CD14-positive monocyte (primary cell): ENCODE data around the gene CTRB1. TPM values are rescaled to one million over a fixed set of nuclear protein-coding genes. Genes with fewer than 3 reads are reported as not detected.

Source experiments
- DNase-seq, 3 donors: peaks; one replicate each; pipeline ENCODE4 v3.0.0-alpha.2; 2011 to 2022
- H2AFZ ChIP-seq: 2 replicates; pipeline ENCODE4 v1.6.0; 2012; ENCODE audit warnings: mild to moderate bottlenecking, low read depth, low read length, inconsistent platforms; ENCODE audit not compliant: insufficient read depth, poor library complexity, severe bottlenecking
- H3K27ac ChIP-seq, 2 donors: 1 replicate in 1 of 2; 2 replicates in 1 of 2; pipeline ENCODE4 v1.5.1; 2012 to 2013; ENCODE audit warnings: low read length in 2 of 2, control low read depth in 1 of 2, inconsistent platforms in 1 of 2, low read depth in 1 of 2, mild to moderate bottlenecking in 1 of 2
- H3K27me3 ChIP-seq, 2 donors: one replicate each; pipeline versions ENCODE4 v1.6.0 to v1.6.1; 2011 to 2013; ENCODE audit warnings: low read length in 2 of 2; ENCODE audit not compliant: control insufficient read depth in 2 of 2, insufficient read depth in 2 of 2
- H3K36me3 ChIP-seq, 2 donors: replicated peaks in 1 of 2; 1 replicate in 1 of 2; 2 replicates in 1 of 2; pipeline versions ENCODE4 v1.5.1 to v1.6.1; 2012 to 2013; ENCODE audit warnings: low read length in 2 of 2, control low read depth in 1 of 2, inconsistent platforms in 1 of 2, mild to moderate bottlenecking in 1 of 2; ENCODE audit not compliant: insufficient read depth in 2 of 2, control insufficient read depth in 1 of 2
- H3K4me1 ChIP-seq, 2 donors: 1 replicate in 1 of 2; 2 replicates in 1 of 2; pipeline versions ENCODE4 v1.5.1 to v1.6.1; 2012 to 2013; ENCODE audit warnings: low read length in 2 of 2, control low read depth in 1 of 2, inconsistent platforms in 1 of 2, mild to moderate bottlenecking in 1 of 2, moderate library complexity in 1 of 2; ENCODE audit not compliant: insufficient read depth in 2 of 2, control insufficient read depth in 1 of 2
- H3K4me2 ChIP-seq: replicated peaks from 2 replicates; pipeline ENCODE3; 2012; ENCODE audit warnings: low read length, moderate library complexity, mild to moderate bottlenecking; ENCODE audit not compliant: poor library complexity, severe bottlenecking; ENCODE audit errors: extremely low read depth
- H3K4me3 ChIP-seq, 3 experiments: fragments of 200-600 bp in 1 of 3; sonication (generic) in 1 of 3; replicated peaks in 1 of 3; 1 replicate in 2 of 3; 2 replicates in 1 of 3; pipeline ENCODE4 v1.5.1; 2011 to 2013; ENCODE audit warnings: low read length in 3 of 3, mild to moderate bottlenecking in 3 of 3, control low read depth in 2 of 3, low read depth in 2 of 3, inconsistent platforms in 1 of 3, moderate library complexity in 1 of 3
- H3K79me2 ChIP-seq: 2 replicates; pipeline ENCODE4 v1.6.0; 2012; ENCODE audit warnings: mild to moderate bottlenecking, control low read depth, inconsistent platforms, low read length, moderate library complexity; ENCODE audit not compliant: insufficient read depth
- H3K9ac ChIP-seq: 2 replicates; pipeline ENCODE4 v1.6.0; 2017; ENCODE audit warnings: low read length, mild to moderate bottlenecking; ENCODE audit not compliant: insufficient read depth, poor library complexity, severe bottlenecking
- H3K9me3 ChIP-seq, 2 donors: replicated peaks in 1 of 2; 1 replicate in 1 of 2; 2 replicates in 1 of 2; pipeline versions ENCODE4 v1.5.1 to v1.6.1; 2012 to 2013; ENCODE audit warnings: low read length in 2 of 2, control low read depth in 1 of 2; ENCODE audit not compliant: control insufficient read depth in 1 of 2, insufficient read depth in 1 of 2
- H4K20me1 ChIP-seq: 2 replicates; pipeline ENCODE4 v1.6.0; 2012; ENCODE audit warnings: mild to moderate bottlenecking, low read length, control low read depth, moderate library complexity; ENCODE audit not compliant: insufficient read depth
- H3K27ac Mint-ChIP-seq, 7 donors: one replicate each; pipeline ENCODE4 v1.8.0; 2020; ENCODE audit warnings: mild to moderate bottlenecking in 7 of 7, mixed read lengths in 7 of 7, moderate library complexity in 6 of 7, inconsistent platforms in 2 of 7
- H3K27me3 Mint-ChIP-seq, 3 donors: one replicate each; pipeline ENCODE4 v1.8.0; 2021 to 2022; ENCODE audit warnings: low read depth in 3 of 3, mild to moderate bottlenecking in 3 of 3, mixed read lengths in 3 of 3, moderate library complexity in 3 of 3, inconsistent platforms in 1 of 3
- H3K36me3 Mint-ChIP-seq, 2 donors: one replicate each; pipeline ENCODE4 v1.8.0; 2020; ENCODE audit warnings: mixed read lengths in 2 of 2, inconsistent platforms in 1 of 2, mild to moderate bottlenecking in 1 of 2
- H3K4me1 Mint-ChIP-seq: one replicate; pipeline ENCODE4 v1.8.0; 2020; ENCODE audit warnings: mild to moderate bottlenecking, mixed read lengths
- H3K4me3 Mint-ChIP-seq, 2 donors: one replicate each; pipeline ENCODE4 v1.8.0; 2020; ENCODE audit warnings: mild to moderate bottlenecking in 2 of 2, mixed read lengths in 2 of 2, moderate library complexity in 1 of 2
- H3K9me3 Mint-ChIP-seq, 7 donors: one replicate each; pipeline ENCODE4 v1.8.0; 2020 to 2022; ENCODE audit warnings: mixed read lengths in 7 of 7, mild to moderate bottlenecking in 6 of 7, moderate library complexity in 6 of 7, inconsistent platforms in 2 of 7
- CTCF ChIP-seq: fragments of 200-600 bp; IDR thresholded peaks from one replicate; pipeline ENCODE4 v1.8.0; 2022; ENCODE audit warnings: antibody characterized with exemption, mild to moderate bottlenecking
- WGBS: methylation state at CpG from one replicate; pipeline ENCODE4 v1.1.5; 2013; ENCODE audit warnings: missing lambda C conversion rate; ENCODE audit not compliant: insufficient coverage; 5-methylcytosine and 5-hydroxymethylcytosine counted together
- intact Hi-C, 2 donors: fragments of 100-400 bp; cut with micrococcal nuclease; formaldehyde crosslinking; loops; one replicate each; pipeline versions ENCODE4 v1.15.0 to v1.15.1; 2023
- polyA plus RNA-seq, 3 donors: library from polyadenylated mRNA; depleted of rRNA in 1 of 3; unstranded in 2 of 3; stranded (reverse) in 1 of 3; fragments of 300-500 nt in 2 of 3; fragments of >200 nt in 1 of 3; fragmentation: Illumina TruSeq in 2 of 3; gene quantifications; 1 replicate in 2 of 3; 2 replicates in 1 of 3; pipeline ENCODE4 v1.2.3, GENCODE V29; 2012 to 2021

Gene CTRB1
- polyA plus RNA-seq, 3 donors = not detected

DNA sequence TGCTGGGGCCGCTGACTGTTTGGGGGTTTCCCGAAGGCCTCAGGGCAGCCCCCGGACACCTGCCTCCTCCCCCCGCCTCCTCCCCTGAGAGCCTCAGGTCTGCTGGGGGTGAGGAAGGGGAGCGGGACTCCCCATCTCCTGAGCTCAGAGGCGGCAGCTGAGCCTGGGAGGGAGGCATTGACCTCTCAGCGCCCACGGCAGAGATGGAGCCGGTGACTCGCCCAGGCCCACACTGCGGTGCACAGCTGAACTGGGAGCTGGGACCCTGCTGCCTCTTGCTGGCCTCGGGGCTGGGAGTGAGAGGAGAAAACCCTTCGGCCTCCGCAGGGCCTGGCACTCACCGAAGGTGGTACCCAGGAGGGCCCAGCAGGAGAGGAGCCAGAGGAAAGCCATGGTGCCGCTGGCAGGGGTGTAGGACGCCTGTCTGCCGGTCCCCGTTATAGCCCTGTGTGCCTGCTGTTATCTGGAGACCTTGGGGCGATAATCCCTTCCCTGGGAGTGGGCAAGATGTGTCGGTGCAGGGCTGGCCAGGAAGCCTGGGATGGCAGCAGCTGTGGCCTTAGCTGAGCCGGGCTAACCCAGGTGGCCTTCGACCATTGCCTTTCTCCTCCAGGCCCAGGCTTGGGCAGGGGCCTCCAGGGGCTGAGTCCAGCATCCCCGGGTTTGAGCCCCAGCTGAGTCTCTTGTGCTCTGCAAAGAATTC is 11.9 kb upstream of the CTRB1 start, which contains the start of gene CTRB2:
CTRB2 (minus strand) TSS at position 413 of the 703 bp plus-strand sequence; CDS start at position 393, 20 bp downstream.
- H4K20me1 ChIP-seq = no peaks in the 10 kb centered on the region
- no peak for DNase-seq
- H3K4me2 ChIP-seq = no peak within 1 kb of the TSS
- no peak within 1 kb of the TSS for H3K9ac ChIP-seq
- Mint-ChIP-seq H3K27ac (no peak within 1 kb of the TSS), H3K36me3 (no peaks in the 10 kb centered on the region), H3K4me1 (no peaks in the 10 kb centered on the region), H3K9me3 (peaks cover 0 to 3% (median 0%) of the 10 kb centered on the region in 7 donors), H3K4me3 (peak within 1 kb of the TSS in 1 of 2 donors; percentile 26), H3K27me3 (peaks cover 36 to 65% (median 44%) of the 10 kb centered on the region in 3 donors)
- H3K79me2 ChIP-seq = no peaks in the 10 kb centered on the region
- no peaks in the 10 kb centered on the region for H3K4me1 ChIP-seq
- no peaks in the 10 kb centered on the region for H3K36me3 ChIP-seq
- intact Hi-C loops = loop anchor here in 1 of 2 donors (2.0 kb wide), 1 partner anchor 18 kb away; no protein-coding TSS in a partner anchor
- no peak within 1 kb of the TSS for H2AFZ ChIP-seq
- H3K9me3 ChIP-seq = no peaks in the 10 kb centered on the region
- WGBS = 94% methylated on average over 18 of the region's 24 CpGs
- no peak within 1 kb of the TSS for H3K4me3 ChIP-seq
- TF ChIP-seq CTCF = no peak
- no peak within 1 kb of the TSS for H3K27ac ChIP-seq
- H3K27me3 ChIP-seq = peaks cover 0 to 15% of the 10 kb centered on the region in 2 donors

GRCh38 chr16:75207831-75208230 is 11.0 kb upstream of the CTRB1 start:
- no peak overlapping the region for H3K9ac ChIP-seq
- no peaks in the 10 kb centered on the region for H3K79me2 ChIP-seq
- H2AFZ ChIP-seq = no peak overlapping the region
- intact Hi-C loops = loop anchor here in 1 of 2 donors (2.0 kb wide), 1 partner anchor 17 kb away; no protein-coding TSS in a partner anchor
- H4K20me1 ChIP-seq = no peaks in the 10 kb centered on the region
- H3K36me3 ChIP-seq = no peaks in the 10 kb centered on the region
- no peaks in the 10 kb centered on the region for H3K4me1 Mint-ChIP-seq
- H3K9me3 ChIP-seq = no peaks in the 10 kb centered on the region
- H3K4me3 ChIP-seq = no peak overlapping the region
- H3K4me1 ChIP-seq = no peaks in the 10 kb centered on the region
- no peak overlapping the region for H3K27ac ChIP-seq
- no peak overlapping the region for H3K4me2 ChIP-seq
- WGBS = 80% methylated on average over 10 of the region's 11 CpGs
- no peaks in the 10 kb centered on the region for H3K36me3 Mint-ChIP-seq
- no peak overlapping the region for H3K4me3 Mint-ChIP-seq
- no peak for DNase-seq
- H3K27ac Mint-ChIP-seq = no peak overlapping the region
- TF ChIP-seq CTCF = no peak
- H3K27me3 ChIP-seq = peaks cover 0 to 9% of the 10 kb centered on the region in 2 donors
- peaks cover 35 to 63% (median 39%) of the 10 kb centered on the region in 3 donors for H3K27me3 Mint-ChIP-seq
- H3K9me3 Mint-ChIP-seq = peaks cover 0 to 3% (median 0%) of the 10 kb centered on the region in 7 donors
